Coronary artery (tissue), 2 donors: ENCODE results near the gene CTAGE9.

ENCODE experiments used
- DNase-seq: peaks from one replicate; pipeline ENCODE4 v3.0.0-alpha.2; 2017; ENCODE audit warnings: low spot score
- H3K27ac ChIP-seq, 2 donors: fragments of 200-600 bp; sonication (generic); one replicate each; pipeline ENCODE4 v1.5.1; 2016 to 2019
- H3K4me3 ChIP-seq: fragments of 200-600 bp; sonication (generic); 2 replicates; pipeline ENCODE4 v1.5.1; 2016; ENCODE audit warnings: mild to moderate bottlenecking, moderate library complexity
- TF ChIP-seq, protein P1 (sequence below): fragments of 200-600 bp; sonication (generic); IDR thresholded peaks from one replicate; pipeline ENCODE4 v1.5.1; 2019; ENCODE audit warnings: antibody characterized with exemption

The CTAGE9 gene

DNA sequence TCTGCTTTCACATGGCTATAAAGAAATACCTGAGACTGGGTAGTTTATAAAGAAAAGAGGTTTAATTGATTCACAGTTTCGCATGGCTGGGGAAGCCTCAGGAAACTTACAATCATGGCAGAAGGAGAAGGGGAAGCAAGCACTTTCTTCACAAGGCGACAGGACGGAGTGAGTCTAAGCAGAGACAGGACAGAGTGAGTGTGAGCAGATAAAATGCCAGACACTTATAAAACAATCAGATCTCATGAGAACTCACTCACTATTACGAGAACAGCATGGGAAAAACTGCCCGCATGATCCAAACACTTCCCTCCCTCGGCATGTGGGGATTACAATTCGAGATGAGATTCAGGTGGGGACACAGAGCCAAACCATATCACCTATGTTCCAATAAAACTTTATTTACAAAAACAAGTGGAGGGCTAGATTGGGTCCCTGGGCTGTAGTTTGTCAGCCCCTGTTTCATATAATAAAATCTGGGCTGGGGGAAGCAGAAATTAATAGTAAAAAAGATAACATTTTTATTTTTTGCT is 37.1 kb upstream of the CTAGE9 start:
- Histone ChIP-seq H3K4me3 (no peak overlapping the region), H3K27ac (no peak overlapping the region)
- no peak for DNase-seq
- TF ChIP-seq, protein P1, sequence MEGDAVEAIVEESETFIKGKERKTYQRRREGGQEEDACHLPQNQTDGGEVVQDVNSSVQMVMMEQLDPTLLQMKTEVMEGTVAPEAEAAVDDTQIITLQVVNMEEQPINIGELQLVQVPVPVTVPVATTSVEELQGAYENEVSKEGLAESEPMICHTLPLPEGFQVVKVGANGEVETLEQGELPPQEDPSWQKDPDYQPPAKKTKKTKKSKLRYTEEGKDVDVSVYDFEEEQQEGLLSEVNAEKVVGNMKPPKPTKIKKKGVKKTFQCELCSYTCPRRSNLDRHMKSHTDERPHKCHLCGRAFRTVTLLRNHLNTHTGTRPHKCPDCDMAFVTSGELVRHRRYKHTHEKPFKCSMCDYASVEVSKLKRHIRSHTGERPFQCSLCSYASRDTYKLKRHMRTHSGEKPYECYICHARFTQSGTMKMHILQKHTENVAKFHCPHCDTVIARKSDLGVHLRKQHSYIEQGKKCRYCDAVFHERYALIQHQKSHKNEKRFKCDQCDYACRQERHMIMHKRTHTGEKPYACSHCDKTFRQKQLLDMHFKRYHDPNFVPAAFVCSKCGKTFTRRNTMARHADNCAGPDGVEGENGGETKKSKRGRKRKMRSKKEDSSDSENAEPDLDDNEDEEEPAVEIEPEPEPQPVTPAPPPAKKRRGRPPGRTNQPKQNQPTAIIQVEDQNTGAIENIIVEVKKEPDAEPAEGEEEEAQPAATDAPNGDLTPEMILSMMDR, result no peak

GRCh38 chr6:131745476-131745875 is 34.7 kb upstream of the CTAGE9 start:
- Histone ChIP-seq H3K4me3 (no peak overlapping the region), H3K27ac (no peak overlapping the region)
- TF ChIP-seq, protein P1, result no peak
- no peak for DNase-seq

DNA sequence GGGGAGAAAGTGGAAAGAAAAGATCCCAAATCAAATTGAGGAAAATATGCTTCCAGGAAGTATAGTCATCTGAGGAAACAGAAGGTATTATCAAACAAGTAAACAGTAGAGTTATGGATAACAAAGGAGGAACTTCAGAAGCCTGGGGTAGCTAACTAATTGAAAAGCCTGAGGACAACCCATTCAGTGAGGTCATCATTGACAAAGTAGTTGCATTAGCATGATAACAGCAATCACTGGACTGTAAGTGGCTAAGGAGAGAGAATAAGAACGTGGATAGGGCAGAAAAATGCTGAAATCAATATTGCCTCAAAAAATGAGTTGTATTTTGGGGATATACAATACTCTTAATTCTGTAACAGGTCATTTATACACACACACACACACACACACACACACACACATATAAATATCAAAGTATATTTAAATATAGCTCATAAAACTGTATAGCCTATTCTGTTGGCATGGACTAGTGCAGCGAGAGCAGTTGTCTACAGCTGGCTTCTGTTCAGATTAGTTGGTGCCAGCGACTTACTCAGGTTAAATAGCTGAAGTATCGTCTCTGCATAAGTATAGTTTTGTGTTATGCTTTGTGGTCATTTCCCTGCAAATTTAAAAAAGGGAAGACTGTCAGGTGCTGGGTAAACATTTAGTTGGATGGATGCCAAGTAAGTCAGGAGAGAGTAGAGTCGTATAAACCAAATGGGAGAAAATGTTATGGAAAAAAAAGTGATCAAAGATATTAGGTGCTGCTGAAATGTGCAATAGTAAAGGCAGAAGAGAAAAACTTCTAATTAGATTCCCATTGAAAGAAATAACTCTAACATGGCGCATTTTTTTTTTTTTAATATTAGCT is 33.8 kb upstream of the CTAGE9 start:
- TF ChIP-seq, protein P1, result no peak
- DNase-seq, result no peak
- Histone ChIP-seq H3K4me3 (no peak overlapping the region), H3K27ac (no peak overlapping the region)

GRCh38 chr6:131741688-131742393 is 31.0 kb upstream of the CTAGE9 start:
- TF ChIP-seq, protein P1, result no peak
- Histone ChIP-seq H3K4me3 (no peak overlapping the region), H3K27ac (no peak overlapping the region)
- no peak for DNase-seq

GRCh38 chr6:131740161-131740560 is 29.3 kb upstream of the CTAGE9 start:
- TF ChIP-seq, protein P1, result no peak
- no peak overlapping the region for H3K27ac ChIP-seq
- DNase-seq, result no peak
- no peak overlapping the region for H3K4me3 ChIP-seq

DNA sequence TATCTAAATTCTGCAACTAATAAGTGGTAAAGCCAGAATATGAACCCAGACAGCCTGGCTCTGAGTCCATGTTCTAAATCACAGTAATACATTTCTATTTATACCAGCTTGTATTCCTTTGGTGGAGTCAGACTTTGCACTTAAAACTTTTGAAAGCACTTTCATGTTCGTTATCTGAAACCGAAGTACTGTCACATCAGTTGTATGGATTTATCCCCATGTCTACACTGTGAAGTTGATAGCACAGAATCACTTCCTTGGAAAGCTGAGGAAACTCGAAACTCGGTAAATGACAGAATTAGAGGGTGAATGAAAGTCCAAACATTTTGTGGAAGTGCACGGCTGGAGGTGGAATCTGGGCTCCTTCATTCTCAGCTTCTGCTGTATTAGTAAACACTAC is 28.3 kb upstream of the CTAGE9 start:
- Histone ChIP-seq H3K4me3 (no peak overlapping the region), H3K27ac (no peak overlapping the region)
- DNase-seq, result no peak
- TF ChIP-seq, protein P1, result no peak
